Measurements from ENCODE around the gene SOX13.
A peak's percentile ranks its signal among the peaks of the same experiment; 100 is the strongest.

SOX13 gene

DNA sequence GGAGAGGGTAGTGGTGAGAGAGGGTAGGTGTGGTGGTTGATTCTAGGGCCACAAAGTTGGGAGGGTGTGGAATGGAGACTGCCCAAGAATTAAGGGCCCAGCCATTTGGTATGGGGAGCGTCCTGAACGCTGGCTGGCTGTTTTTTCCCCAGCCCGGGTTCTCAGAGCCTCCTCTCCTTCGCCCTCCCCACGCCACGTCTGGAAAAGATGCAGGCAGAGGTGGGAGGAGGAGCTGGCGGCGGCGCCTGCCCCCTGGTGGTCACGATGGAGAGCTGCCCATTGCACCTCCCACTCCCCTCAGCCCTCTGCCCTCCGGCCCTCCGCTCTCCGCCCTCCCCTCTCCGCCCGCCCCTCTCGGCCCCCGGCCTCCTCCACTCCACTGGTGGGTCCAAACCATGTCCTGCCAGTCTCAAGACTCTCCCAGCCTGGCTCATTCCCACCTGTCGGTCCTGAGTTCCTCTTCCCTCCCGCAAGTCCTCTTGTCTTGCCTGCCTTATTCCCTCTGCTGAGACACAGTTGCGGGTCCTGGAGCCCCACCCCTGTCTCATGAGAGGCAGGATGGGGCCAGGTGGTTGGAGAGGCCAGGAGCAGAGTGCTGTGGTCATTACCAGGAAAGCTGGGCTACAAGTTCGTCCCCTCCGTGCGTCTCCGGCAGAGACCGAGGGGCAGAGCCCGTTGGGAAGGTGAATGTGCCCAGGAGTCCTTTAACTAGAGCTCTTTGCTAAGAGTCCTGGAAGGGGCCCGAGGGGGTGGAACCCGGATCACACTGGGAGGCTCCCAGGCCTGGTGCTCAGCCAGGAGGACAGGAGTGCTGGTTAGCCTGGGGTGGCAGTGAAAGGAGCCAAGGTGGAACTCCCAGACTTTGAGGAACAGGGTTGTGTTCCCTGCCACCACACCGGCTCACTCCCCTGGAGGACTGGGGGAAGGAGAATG, 56.3 kb downstream of the SOX13 start:
- TF ChIP-seq, protein P1, sequence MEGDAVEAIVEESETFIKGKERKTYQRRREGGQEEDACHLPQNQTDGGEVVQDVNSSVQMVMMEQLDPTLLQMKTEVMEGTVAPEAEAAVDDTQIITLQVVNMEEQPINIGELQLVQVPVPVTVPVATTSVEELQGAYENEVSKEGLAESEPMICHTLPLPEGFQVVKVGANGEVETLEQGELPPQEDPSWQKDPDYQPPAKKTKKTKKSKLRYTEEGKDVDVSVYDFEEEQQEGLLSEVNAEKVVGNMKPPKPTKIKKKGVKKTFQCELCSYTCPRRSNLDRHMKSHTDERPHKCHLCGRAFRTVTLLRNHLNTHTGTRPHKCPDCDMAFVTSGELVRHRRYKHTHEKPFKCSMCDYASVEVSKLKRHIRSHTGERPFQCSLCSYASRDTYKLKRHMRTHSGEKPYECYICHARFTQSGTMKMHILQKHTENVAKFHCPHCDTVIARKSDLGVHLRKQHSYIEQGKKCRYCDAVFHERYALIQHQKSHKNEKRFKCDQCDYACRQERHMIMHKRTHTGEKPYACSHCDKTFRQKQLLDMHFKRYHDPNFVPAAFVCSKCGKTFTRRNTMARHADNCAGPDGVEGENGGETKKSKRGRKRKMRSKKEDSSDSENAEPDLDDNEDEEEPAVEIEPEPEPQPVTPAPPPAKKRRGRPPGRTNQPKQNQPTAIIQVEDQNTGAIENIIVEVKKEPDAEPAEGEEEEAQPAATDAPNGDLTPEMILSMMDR (IDR thresholded peaks at IDR 0.05): peak; percentile 91
- peak; percentile 83 for DNase-seq
- Mint-ChIP-seq H3K27ac (peak overlapping the region; percentile 45), H3K27me3 (ENCODE audit: low read depth, poor library complexity) (no peaks in the 10 kb centered on the region), H3K9me3 (no peaks in the 10 kb centered on the region), H3K36me3 (ENCODE audit: low read depth) (peaks cover 17% of the 10 kb centered on the region), H3K4me3 (peak overlapping the region; percentile 30), H3K4me1 (peaks cover 43% of the 10 kb centered on the region)

DNA sequence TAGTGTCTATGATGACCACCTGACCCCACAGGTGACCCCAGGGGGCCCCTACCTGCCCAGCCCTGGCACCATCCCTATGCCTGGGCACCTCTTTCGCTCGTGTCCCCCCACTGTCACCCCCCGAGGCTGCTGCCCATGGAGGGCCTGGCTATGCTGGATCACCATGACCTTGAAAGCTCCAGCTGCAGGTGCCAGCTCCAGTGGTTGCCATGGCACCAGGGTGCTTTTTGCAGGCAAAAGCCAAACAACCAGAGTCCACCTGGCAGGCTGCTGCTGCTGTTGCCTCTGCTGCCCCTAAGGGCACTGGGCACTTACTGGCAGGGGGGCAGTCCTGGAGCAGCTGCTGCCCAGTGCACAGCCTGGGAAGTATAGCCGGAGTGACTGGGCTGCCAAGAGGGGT, 57.3 kb downstream of the SOX13 start:
- Mint-ChIP-seq H3K27ac (no peak overlapping the region), H3K27me3 (ENCODE audit: low read depth, poor library complexity) (no peaks in the 10 kb centered on the region), H3K4me1 (peaks cover 43% of the 10 kb centered on the region), H3K9me3 (no peaks in the 10 kb centered on the region), H3K4me3 (no peak overlapping the region), H3K36me3 (ENCODE audit: low read depth) (peaks cover 10% of the 10 kb centered on the region)
- TF ChIP-seq, protein P1 (IDR thresholded peaks at IDR 0.05): no peak
- no peak for DNase-seq

DNA sequence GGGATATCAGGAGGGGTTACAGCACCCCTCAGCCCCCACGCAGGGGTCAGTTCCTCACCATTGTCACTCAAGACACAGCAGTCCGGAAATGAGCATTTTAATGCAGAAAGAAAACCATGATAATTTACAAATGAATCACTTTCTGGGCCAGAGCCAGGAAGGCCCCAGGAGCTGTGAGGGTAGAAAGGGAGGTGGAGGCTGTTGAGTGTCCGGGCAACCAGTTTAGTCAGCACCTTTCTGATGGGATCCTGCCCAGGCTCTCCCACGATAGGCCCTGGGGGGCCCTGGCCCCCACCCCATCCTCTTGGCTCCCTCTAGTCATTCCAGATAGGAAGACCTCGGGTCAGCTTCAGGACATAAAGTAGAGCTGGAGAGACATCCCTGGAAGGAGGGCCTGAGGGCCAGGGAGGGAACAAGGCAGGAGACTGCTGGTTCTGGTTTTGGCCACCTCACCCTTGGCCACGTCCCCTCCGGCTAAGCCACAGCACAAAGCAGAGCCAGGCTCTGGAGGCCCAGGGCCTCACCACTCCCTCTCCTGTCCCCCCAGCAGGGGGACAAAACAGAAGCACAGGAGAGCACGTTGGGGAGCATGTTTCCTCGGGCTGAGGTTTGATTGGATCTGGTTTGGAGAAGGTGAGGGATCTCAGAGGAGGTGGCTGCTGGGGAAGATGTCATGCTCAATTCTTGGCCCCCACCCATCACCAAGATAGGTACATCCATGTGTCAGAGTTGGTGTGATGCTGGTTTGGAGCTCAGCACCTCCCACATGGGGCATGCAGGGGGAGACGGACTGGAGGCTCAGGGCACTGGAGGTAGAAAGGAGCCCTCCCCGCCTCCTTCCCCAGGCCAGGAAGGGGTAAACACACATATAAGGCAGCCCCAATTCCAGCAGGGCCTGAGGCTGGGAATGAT, 58.3 kb downstream of the SOX13 start:
- no peak for DNase-seq
- no peak overlapping the region for H3K4me3 Mint-ChIP-seq
- H3K4me1 Mint-ChIP-seq: peaks cover 33% of the 10 kb centered on the region
- peak overlapping the region; percentile 39 for H3K27ac Mint-ChIP-seq
- H3K36me3 Mint-ChIP-seq (ENCODE audit: low read depth): peaks cover 6% of the 10 kb centered on the region
- H3K9me3 Mint-ChIP-seq: no peaks in the 10 kb centered on the region
- TF ChIP-seq, protein P1 (IDR thresholded peaks at IDR 0.05): no peak
- H3K27me3 Mint-ChIP-seq (ENCODE audit: low read depth, poor library complexity): no peaks in the 10 kb centered on the region

DNA sequence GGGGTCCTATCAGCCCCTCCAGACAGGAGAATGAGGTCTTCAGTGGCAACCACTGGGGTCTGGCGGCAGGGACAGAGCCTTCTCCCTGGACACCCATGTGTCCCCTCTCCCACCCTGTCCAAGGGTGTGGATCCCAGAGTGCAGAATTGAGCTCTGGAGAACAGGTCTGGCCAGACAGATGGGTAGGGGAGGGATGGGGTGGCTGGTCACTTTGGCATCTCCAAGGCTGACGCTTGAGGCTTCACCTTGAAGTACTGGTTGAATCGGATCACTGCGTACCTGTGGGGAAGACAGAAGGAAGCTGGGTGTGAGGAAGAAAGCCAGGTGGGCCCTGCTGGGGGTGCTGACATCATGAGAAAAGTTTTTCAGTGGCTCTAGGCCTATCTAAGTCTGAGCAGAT, 59.1 kb downstream of the SOX13 start:
- DNase-seq: no peak
- H3K4me1 Mint-ChIP-seq: peaks cover 26% of the 10 kb centered on the region
- no peak overlapping the region for H3K27ac Mint-ChIP-seq
- H3K36me3 Mint-ChIP-seq (ENCODE audit: low read depth): no peaks in the 10 kb centered on the region
- no peaks in the 10 kb centered on the region for H3K9me3 Mint-ChIP-seq
- H3K4me3 Mint-ChIP-seq: no peak overlapping the region
- TF ChIP-seq, protein P1 (IDR thresholded peaks at IDR 0.05): no peak
- H3K27me3 Mint-ChIP-seq (ENCODE audit: low read depth, poor library complexity): no peaks in the 10 kb centered on the region

DNA sequence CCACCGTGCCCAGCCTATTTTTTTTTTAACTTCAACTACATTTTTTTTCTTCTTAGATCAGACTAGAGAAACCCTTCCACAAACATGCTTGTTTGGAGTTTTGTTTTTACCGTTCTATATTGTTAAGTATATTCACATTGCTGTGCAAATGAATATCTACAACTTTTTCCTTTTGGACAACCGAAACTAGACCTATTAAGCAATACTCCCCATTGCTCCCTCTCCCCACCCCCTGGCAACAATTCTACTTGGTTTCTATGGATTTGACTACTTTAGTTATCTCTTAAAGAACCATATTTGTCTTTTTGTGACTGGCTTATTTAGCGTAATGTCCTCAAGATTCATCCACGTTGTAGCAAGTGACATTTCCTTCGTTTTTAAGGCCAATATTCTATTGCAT, 59.8 kb downstream of the SOX13 start:
- Mint-ChIP-seq H3K27me3 (ENCODE audit: low read depth, poor library complexity) (no peaks in the 10 kb centered on the region), H3K4me1 (peaks cover 19% of the 10 kb centered on the region), H3K27ac (no peak overlapping the region), H3K4me3 (no peak overlapping the region), H3K36me3 (ENCODE audit: low read depth) (no peaks in the 10 kb centered on the region), H3K9me3 (no peaks in the 10 kb centered on the region)
- TF ChIP-seq, protein P1 (IDR thresholded peaks at IDR 0.05): no peak
- no peak for DNase-seq
